Nephron (organoid): ENCODE measurements around the gene OR2T2.
"Not testable (repeated sequence)": the region's sequence is repeated elsewhere in the genome, so short reads cannot be mapped to it uniquely, and the experiment has no call there.

Experiments used
- H3K27ac Mint-ChIP-seq, 3 experiments: 2 replicates each; pipeline ENCODE4 v1.8.0; 2020; ENCODE audit warnings: mixed read lengths in 3 of 3, mild to moderate bottlenecking in 2 of 3, moderate library complexity in 1 of 3
- H3K27me3 Mint-ChIP-seq: 2 replicates; pipeline ENCODE4 v1.8.0; 2021; ENCODE audit warnings: low read depth, mild to moderate bottlenecking, moderate library complexity, mixed read lengths
- H3K36me3 Mint-ChIP-seq: 2 replicates; pipeline ENCODE4 v1.8.0; 2020; ENCODE audit warnings: low read depth, mixed read lengths
- H3K4me1 Mint-ChIP-seq: 2 replicates; pipeline ENCODE4 v1.8.0; 2020; ENCODE audit warnings: mixed read lengths
- H3K4me3 Mint-ChIP-seq, 3 experiments: 2 replicates each; pipeline ENCODE4 v1.8.0; 2020; ENCODE audit warnings: mild to moderate bottlenecking in 3 of 3, mixed read lengths in 3 of 3, moderate library complexity in 2 of 3
- H3K9me3 Mint-ChIP-seq: 2 replicates; pipeline ENCODE4 v1.8.0; 2020; ENCODE audit warnings: mixed read lengths
- TF ChIP-seq, protein P1 (sequence below), 3 experiments: fragments of 200-600 bp; sonication (generic); IDR thresholded peaks; one replicate each; pipeline ENCODE4 v1.5.0; 2021; ENCODE audit warnings: antibody characterized with exemption in 3 of 3; ENCODE audit not compliant: unreplicated experiment in 3 of 3

Gene OR2T2

DNA sequence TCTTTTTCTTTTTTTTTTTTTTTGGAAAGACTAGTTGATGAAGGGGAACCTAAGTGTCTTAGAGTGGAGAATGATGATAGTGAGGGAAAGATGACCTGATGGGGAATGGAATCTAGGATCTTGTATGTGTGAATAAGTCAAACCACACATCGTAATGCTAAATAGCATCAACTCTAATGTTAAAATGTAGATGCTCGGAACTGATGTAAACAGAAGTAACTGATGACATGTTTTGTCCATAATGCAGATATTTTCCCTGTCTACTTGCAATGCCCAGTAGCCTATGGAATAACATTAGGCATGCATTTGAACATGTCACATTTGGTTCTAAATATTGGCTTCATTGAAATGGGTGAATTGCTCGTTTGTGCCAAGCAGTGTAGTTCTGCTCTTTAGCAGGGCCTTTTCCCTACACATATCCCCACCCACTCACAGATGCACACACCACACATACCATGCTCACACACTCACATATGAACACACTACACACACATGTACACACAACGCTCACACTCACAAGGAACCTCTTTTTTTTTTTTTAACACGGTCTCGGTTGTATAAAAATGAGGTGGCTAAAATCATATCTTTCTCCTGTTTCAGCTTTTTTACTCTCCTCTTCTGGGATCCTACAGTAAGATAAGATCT is 4.5 kb downstream of the OR2T2 start:
- not testable (repeated sequence) for H3K4me3 Mint-ChIP-seq, H3K27ac Mint-ChIP-seq, H3K4me1 Mint-ChIP-seq, H3K36me3 Mint-ChIP-seq, H3K27me3 Mint-ChIP-seq
- peaks cover 13% of the 10 kb centered on the region for H3K9me3 Mint-ChIP-seq

DNA sequence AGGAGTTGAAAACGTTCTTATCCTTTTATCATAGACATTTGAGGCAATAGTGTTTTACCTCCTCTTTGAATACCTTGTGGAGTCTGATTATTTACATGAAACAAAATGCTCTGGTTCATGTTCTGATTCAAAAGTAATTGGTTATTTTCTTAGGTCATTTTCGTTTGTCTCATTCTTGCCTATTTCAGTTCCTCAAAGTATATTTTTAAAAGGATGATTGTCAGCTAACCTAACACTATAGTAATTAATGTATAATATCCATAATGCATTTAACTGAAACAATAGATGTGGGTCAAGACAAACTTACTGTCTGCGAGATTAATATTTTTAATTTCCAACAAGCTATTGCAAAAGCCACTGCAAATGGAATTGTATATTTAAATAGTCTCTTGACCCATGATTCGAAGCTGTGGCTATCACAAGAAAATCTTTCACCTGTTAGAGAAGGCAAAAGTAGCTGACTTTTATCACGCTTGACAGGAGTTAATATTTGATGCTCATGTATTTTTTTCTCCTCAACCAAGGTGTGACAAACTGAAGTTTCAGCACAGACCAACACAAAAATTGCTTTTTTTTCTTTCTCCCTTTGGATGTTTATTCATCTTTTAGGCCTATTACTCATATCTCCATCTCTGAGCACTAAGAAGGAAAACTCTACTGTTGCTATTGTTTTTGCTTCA is 5.2 kb downstream of the OR2T2 start:
- H3K4me3 Mint-ChIP-seq, H3K27ac Mint-ChIP-seq, H3K27me3 Mint-ChIP-seq, H3K36me3 Mint-ChIP-seq, H3K4me1 Mint-ChIP-seq: not testable (repeated sequence)
- peaks cover 12% of the 10 kb centered on the region for H3K9me3 Mint-ChIP-seq

DNA sequence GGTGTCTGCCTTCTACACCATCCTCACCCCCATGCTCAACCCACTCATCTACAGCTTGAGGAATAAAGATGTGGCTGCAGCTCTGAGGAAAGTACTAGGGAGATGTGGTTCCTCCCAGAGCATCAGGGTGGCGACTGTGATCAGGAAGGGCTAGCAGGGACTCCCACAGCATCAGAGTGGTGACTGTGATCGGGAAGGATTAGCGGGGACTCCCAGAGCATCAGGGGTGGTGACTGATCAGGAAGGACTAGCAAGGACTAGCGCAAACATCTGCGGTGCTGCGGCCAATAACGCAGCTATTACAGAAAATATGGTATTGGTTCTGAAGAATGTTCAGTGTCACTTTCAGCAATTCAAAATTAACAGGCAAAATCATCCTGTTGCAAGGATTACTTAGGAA is 8.2 kb downstream of the OR2T2 start:
- H3K4me1 Mint-ChIP-seq, H3K36me3 Mint-ChIP-seq, H3K4me3 Mint-ChIP-seq, H3K9me3 Mint-ChIP-seq, H3K27me3 Mint-ChIP-seq, H3K27ac Mint-ChIP-seq: not testable (repeated sequence)

DNA sequence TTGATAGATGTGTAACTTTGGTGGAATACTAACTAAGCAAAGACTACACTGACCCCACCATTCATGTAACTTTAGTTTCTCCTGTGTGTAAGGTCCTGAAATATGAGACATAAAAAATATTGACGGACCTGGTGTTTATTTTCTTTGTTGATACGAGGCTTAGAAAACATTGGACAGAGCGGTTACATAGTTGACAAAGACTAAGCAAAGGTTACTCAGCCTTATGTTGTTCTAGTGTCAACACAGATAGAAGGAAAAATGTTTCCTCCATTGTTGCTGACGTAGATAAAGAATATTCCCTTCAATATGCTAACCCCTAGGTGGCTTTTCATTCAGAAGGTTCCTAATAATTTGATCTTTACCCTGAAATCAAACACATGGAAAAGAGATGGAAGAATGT is 9.6 kb downstream of the OR2T2 start:
- H3K27ac Mint-ChIP-seq, H3K4me1 Mint-ChIP-seq, H3K27me3 Mint-ChIP-seq, H3K4me3 Mint-ChIP-seq, H3K36me3 Mint-ChIP-seq: not testable (repeated sequence)
- peaks cover 13% of the 10 kb centered on the region for H3K9me3 Mint-ChIP-seq

DNA sequence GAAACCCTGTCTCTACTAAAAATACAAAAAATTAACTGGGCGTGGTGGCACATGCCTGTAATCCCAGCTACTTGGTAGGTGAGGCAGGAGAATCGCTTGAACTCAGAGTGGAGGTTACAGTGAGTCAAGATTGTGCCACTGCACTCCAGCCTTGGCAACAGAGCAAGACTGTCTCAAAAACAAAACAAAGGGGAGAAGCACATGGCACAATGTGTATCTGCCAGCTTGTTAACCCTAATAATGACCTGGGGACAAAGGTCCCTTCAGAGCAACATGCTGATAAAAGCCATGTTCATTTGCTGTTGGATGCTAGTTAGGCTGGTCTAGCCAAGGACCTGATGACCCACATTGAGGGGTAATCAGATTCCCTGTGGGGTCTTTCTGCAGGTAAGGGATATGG is 11.2 kb downstream of the OR2T2 start:
- H3K36me3 Mint-ChIP-seq, H3K27me3 Mint-ChIP-seq, H3K4me1 Mint-ChIP-seq, H3K4me3 Mint-ChIP-seq, H3K27ac Mint-ChIP-seq: not testable (repeated sequence)
- peaks cover 20% of the 10 kb centered on the region for H3K9me3 Mint-ChIP-seq

DNA sequence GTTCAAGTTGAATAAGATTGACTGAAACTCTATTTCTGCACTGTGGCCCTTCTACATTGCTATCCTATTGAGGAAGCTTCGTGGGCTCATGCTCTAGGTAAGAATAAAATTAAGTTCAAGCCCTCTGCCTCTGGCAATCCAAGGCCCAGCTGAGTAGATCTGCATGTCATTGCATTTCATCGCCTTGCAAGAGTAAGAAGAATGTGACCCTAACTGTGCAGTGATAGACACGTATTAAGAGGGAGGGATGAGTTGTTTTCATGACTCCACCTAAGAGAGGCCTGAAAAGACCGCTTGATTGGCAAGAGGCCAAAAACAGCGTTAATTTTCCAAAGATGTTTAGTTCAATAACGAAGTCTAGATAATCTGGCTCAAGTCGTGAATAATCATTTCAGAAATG is 13.7 kb downstream of the OR2T2 start:
- H3K4me3 Mint-ChIP-seq, H3K4me1 Mint-ChIP-seq, H3K27me3 Mint-ChIP-seq, H3K27ac Mint-ChIP-seq, H3K36me3 Mint-ChIP-seq: not testable (repeated sequence)
- H3K9me3 Mint-ChIP-seq, result peaks cover 26% of the 10 kb centered on the region

DNA sequence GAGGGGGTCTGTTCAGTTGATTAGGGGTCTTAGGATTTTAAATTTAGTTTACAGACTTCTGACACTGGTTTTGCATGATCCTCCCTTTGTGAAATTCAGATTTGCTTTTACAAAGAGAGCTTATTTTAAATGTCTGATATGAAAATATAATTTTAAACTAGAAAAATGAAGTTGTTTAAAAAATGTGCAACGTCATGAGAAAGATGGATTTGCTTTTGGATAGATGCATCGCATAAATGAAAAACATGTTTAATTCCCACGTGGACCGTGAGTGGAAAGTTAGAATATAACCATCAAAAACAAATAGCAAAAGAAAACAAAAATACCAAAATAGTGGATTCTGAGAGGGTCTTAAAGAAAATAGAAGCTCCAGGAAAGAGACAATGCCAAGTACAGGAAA is 25.7 kb downstream of the OR2T2 start:
- TF ChIP-seq, protein P1, sequence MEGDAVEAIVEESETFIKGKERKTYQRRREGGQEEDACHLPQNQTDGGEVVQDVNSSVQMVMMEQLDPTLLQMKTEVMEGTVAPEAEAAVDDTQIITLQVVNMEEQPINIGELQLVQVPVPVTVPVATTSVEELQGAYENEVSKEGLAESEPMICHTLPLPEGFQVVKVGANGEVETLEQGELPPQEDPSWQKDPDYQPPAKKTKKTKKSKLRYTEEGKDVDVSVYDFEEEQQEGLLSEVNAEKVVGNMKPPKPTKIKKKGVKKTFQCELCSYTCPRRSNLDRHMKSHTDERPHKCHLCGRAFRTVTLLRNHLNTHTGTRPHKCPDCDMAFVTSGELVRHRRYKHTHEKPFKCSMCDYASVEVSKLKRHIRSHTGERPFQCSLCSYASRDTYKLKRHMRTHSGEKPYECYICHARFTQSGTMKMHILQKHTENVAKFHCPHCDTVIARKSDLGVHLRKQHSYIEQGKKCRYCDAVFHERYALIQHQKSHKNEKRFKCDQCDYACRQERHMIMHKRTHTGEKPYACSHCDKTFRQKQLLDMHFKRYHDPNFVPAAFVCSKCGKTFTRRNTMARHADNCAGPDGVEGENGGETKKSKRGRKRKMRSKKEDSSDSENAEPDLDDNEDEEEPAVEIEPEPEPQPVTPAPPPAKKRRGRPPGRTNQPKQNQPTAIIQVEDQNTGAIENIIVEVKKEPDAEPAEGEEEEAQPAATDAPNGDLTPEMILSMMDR (IDR thresholded peaks at IDR 0.05; ENCODE audit: unreplicated experiment in 3 of 3), result no peak
- Mint-ChIP-seq H3K27ac (no peak overlapping the region), H3K9me3 (peaks cover 27% of the 10 kb centered on the region), H3K4me3 (no peak overlapping the region), H3K36me3 (no peaks in the 10 kb centered on the region), H3K4me1 (no peaks in the 10 kb centered on the region), H3K27me3 (no peaks in the 10 kb centered on the region)

DNA sequence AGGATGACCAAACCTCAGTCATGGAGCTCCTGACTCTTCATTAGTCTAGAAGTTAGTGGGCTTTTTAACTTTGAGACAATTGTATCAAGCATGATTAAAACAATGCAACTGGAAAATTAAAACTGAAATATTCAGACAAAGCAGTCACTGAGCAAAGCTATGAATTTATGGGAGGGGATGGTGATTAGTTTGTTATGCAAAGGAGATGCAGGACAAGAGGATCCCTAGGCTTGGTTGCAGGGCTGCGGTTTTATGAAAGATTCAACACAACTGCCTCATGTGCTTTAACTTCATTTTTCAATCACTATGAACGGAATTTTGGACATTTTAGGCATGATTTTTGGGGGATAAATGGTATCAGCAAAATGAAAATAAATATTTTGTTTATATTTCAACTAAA is 26.7 kb downstream of the OR2T2 start:
- H3K9me3 Mint-ChIP-seq, result peaks cover 26% of the 10 kb centered on the region
- not testable (repeated sequence) for H3K4me1 Mint-ChIP-seq, H3K36me3 Mint-ChIP-seq, H3K27ac Mint-ChIP-seq, H3K27me3 Mint-ChIP-seq, H3K4me3 Mint-ChIP-seq

DNA sequence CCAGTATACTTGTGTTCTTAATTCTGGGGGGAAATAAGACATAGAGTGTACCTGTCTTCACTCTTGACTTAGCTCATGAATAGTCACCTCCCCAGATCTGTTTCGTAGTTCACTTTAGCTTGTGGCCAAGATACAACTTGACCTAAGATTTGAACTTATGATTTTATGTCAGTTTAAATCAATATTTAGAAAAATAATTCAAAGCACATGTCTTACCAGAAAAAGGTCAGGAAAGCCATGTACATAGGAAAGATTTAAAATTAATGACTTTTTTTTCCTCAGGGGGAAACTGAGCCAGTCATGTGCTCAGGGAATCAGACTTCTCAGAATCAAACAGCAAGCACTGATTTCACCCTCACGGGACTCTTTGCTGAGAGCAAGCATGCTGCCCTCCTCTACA is 27.6 kb downstream of the OR2T2 start, which contains the start of gene OR2T3:
TSS of gene OR2T3 (plus strand) at position 301 of the 400 bp plus-strand sequence. CDS start at position 301, 0 bp downstream.
- not testable (repeated sequence) for H3K27me3 Mint-ChIP-seq, H3K4me3 Mint-ChIP-seq, H3K27ac Mint-ChIP-seq, H3K4me1 Mint-ChIP-seq, H3K36me3 Mint-ChIP-seq
- peaks cover 24% of the 10 kb centered on the region for H3K9me3 Mint-ChIP-seq

DNA sequence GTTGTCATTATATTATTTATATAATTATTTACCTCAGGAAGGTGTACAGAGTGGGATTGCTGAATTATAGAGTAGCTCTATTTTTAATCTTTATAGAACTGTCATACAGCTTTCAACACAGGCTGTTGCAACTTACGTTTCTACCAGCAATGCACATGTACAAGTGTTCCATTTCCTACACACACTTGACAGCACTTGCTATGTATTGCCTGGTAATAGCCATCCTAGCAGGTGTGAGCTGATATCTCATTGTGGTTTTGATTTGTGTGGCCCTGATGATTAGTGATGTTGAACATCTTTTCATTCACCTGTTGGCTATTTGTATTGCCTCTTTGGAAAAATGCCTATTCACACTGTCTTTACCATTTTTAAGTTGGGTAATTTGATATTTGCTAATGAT is 30.2 kb downstream of the OR2T2 start:
- H3K9me3 Mint-ChIP-seq, result peaks cover 25% of the 10 kb centered on the region
- not testable (repeated sequence) for H3K4me3 Mint-ChIP-seq, H3K36me3 Mint-ChIP-seq, H3K27me3 Mint-ChIP-seq, H3K27ac Mint-ChIP-seq, H3K4me1 Mint-ChIP-seq

DNA sequence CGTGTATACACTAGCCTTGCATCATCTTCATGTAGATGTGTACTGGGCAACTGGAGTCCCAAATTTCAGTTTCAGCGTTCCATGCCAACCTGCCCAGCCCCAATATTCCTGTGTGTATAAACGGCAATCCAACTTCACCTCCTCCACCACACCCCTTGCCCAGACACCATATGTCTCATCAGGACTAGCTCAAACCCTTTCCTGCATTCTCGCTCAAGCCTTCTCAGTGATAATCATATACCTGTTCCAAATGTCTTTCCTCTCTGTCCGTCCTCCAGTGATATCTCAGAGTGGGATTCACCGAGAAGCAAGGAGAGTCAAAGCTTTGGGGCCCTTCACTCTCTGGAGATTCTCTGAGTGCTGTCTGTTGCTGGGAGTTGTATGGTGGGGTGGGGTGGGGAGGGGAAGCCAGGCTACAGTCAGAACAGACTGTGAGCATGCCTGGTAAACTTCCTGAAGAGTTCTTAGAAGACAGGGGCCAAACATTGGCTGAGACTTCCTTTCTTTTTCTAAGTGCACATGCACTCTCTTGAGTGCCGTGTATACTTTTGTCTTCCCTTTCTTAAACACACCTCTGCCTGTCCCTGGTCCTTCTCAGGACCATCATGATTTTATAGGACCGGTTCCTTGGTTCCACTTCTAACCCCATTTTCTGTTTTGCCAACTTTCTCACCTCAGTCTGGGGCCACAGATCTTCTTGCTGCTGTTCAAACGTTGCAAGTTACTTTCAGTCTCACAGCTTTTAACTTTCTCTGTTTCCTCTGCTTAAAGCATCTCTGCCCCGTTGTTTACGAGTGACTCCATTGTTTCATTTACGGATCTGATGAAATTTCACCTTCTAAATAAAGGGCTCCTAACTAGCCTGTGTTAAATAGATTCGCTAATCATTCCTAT is 36.5 kb downstream of the OR2T2 start:
- peaks cover 19% of the 10 kb centered on the region for H3K9me3 Mint-ChIP-seq
- H3K4me3 Mint-ChIP-seq, H3K36me3 Mint-ChIP-seq, H3K27ac Mint-ChIP-seq, H3K4me1 Mint-ChIP-seq, H3K27me3 Mint-ChIP-seq: not testable (repeated sequence)

DNA sequence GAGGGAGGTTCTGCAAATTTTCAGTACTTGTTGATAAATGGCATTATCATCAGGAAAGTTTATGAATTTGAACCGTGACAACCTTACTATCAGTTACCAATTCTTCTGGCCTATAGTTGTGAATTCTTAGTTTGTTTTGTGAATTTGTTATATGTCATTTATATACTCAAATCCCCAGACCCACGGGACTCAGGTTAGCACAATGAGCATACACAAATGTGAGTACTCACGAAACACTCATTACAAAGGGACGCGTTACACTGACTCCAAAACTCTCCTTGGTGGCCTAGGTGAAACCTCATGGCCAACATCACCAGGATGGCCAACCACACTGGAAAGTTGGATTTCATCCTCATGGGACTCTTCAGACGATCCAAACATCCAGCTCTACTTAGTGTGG is 42.9 kb downstream of the OR2T2 start, which contains the start of gene OR2T5:
TSS of gene OR2T5 (plus strand) at position 301 of the 400 bp plus-strand sequence. CDS start at position 301, 0 bp downstream.
- not testable (repeated sequence) for H3K4me1 Mint-ChIP-seq, H3K4me3 Mint-ChIP-seq, H3K9me3 Mint-ChIP-seq, H3K27ac Mint-ChIP-seq, H3K36me3 Mint-ChIP-seq, H3K27me3 Mint-ChIP-seq

DNA sequence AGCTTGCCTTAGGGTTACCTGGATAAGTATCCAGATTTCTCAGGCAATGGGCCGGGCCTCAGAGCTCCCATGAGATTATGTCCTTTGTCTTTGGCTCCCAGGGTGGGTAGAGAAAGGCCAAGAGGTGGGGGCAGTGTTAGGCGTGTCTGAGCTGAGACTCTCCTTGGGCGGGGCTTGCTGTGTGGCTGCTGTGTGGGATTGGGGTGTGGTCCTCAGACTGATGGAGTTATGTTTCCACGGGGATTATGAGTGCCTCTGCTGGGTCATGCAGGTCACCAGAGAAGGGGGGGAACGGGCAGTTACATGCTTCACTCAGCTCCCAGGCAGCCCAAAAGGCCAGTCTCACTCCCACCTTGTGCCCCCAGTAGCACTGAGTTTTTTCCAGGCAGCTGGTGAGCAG is 51.2 kb downstream of the OR2T2 start:
- not testable (repeated sequence) for H3K27me3 Mint-ChIP-seq, H3K9me3 Mint-ChIP-seq, H3K4me3 Mint-ChIP-seq, H3K27ac Mint-ChIP-seq, H3K36me3 Mint-ChIP-seq, H3K4me1 Mint-ChIP-seq
